HUES6 (cell line): ENCODE data around the gene RYR1.
"Not testable (repeated sequence)": the region's sequence is repeated elsewhere in the genome, so short reads cannot be mapped to it uniquely, and the experiment has no call there.

Experiments
- H3K27ac ChIP-seq: 2 replicates; pipeline ENCODE4 v1.7.0; 2013; ENCODE audit warnings: low read depth, mild to moderate bottlenecking, low read length, inconsistent platforms
- H3K27me3 ChIP-seq: 2 replicates; pipeline ENCODE4 v1.6.1; 2013; ENCODE audit warnings: low read length; ENCODE audit not compliant: control insufficient read depth, insufficient read depth
- H3K36me3 ChIP-seq: 2 replicates; pipeline ENCODE4 v1.6.1; 2013; ENCODE audit warnings: low read length; ENCODE audit not compliant: control insufficient read depth, insufficient read depth
- H3K4me1 ChIP-seq: 2 replicates; pipeline ENCODE4 v1.6.1; 2013; ENCODE audit warnings: low read length; ENCODE audit not compliant: control insufficient read depth, insufficient read depth
- H3K4me3 ChIP-seq: 2 replicates; pipeline ENCODE4 v1.5.1; 2013; ENCODE audit warnings: low read depth, low read length
- H3K9ac ChIP-seq: one replicate; pipeline ENCODE4 v1.6.1; 2013; ENCODE audit warnings: mild to moderate bottlenecking, low read length
- H3K9me3 ChIP-seq: 2 replicates; pipeline ENCODE4 v1.6.1; 2013; ENCODE audit warnings: low read depth, low read length; ENCODE audit not compliant: control insufficient read depth, insufficient read depth

Gene RYR1

GRCh38 chr19:38402623-38402966 is 30.9 kb upstream of the RYR1 start:
- Histone ChIP-seq H3K4me3 (peak overlapping the region; percentile 47), H3K9me3 (no peaks in the 10 kb centered on the region), H3K27me3 (peaks cover 49% of the 10 kb centered on the region), H3K9ac (no peak overlapping the region), H3K4me1 (peaks cover 3% of the 10 kb centered on the region; the same call in 1 of the 2 replicates), H3K27ac (no peak overlapping the region), H3K36me3 (0 out of 2 replicates have a peak, but pooled peaks cover 7% of the 10 kb centered on the region)

DNA sequence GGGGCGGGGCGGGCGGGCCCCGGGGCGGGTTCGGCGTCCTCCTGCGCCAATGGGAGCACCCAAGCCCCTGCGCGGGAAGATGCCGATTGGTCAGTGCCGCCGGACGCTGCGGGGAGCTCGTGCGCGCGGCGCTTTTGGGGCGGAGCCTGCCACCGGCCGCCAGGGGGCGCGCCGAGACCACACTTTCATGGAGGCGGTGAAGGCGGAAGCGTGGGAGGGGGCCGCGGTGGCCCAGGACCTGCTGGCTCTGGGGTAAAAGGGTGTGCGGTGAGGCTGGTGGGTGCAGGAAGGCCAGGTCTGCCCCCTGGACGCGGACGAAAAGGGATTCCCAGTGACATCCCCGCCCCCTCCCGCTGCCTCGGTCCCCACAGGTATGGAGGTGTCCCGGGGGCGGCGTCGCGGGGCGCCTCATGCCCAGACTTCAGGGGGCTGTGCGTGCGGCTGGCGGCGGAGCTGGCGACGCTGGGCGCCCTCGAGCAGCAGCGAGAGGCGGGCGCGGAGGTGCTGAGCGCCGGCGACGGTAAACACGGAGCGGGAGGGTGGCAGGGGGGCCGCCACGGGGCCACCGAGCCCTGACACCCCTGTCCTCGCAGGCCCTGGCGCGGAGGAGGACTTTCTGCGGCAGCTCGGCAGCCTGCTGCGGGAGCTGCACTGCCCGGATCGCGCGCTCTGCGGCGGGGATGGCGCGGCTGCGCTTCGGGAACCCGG is 30.4 kb upstream of the RYR1 start, which contains the start of gene FAM98C:
Gene FAM98C, plus strand, starts transcription at position 127 of the 708 bp plus-strand sequence. Its CDS starts 61 bp downstream, at position 188.
- H3K27me3 ChIP-seq, result peaks cover 44% of the 10 kb centered on the region
- 0 out of 2 replicates have a peak, but pooled peaks cover 7% of the 10 kb centered on the region for H3K36me3 ChIP-seq
- no peaks in the 10 kb centered on the region for H3K9me3 ChIP-seq
- peak within 1 kb of the TSS; percentile 60 for H3K9ac ChIP-seq
- peak within 1 kb of the TSS; percentile 93 for H3K4me3 ChIP-seq
- no peak within 1 kb of the TSS; the same call in 1 of the 2 replicates for H3K27ac ChIP-seq
- H3K4me1 ChIP-seq, result peaks cover 3% of the 10 kb centered on the region; the same call in 1 of the 2 replicates

DNA sequence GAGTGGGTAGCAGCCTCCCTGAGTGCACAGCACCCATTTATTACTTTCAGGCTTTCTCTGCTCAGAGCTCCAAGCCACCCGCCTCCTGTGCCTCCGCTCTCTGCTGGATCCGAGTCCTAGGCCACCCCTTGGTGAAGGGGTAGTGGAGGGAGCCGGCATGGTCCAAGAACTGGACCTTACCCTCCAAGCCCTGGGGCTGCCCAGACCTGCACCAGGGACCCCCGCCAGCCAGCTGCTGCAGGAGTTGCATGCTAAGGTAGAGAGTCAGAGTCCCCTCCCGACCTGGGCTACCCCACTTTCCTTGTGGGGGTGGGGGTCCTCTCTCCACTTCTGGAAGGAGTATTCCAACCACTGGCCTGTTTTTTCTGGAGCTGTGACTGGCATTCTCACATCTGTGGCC is 28.6 kb upstream of the RYR1 start:
- no peak overlapping the region for H3K4me3 ChIP-seq
- no peaks in the 10 kb centered on the region for H3K9me3 ChIP-seq
- H3K27me3 ChIP-seq, result peaks cover 26% of the 10 kb centered on the region
- H3K4me1 ChIP-seq, result peaks cover 3% of the 10 kb centered on the region; the same call in 1 of the 2 replicates
- no peak overlapping the region for H3K9ac ChIP-seq
- H3K27ac ChIP-seq, result no peak overlapping the region
- 0 out of 2 replicates have a peak, but pooled peaks cover 7% of the 10 kb centered on the region for H3K36me3 ChIP-seq

- Histone ChIP-seq H3K27me3 (peaks cover 23% of the 10 kb centered on the region), H3K4me3 (no peak overlapping the region), H3K9me3 (no peaks in the 10 kb centered on the region), H3K36me3 (0 out of 2 replicates have a peak, but pooled peaks cover 7% of the 10 kb centered on the region), H3K27ac (no peak overlapping the region), H3K9ac (no peak overlapping the region), H3K4me1 (peaks cover 3% of the 10 kb centered on the region; the same call in 1 of the 2 replicates)
These were observed 28.2 kb upstream of the RYR1 start for GRCh38 chr19:38405276-38405675.

- Histone ChIP-seq H3K4me3 (no peak overlapping the region), H3K27me3 (no peaks in the 10 kb centered on the region), H3K9me3 (no peaks in the 10 kb centered on the region), H3K27ac (no peak overlapping the region), H3K4me1 (no peaks in the 10 kb centered on the region), H3K36me3 (0 out of 2 replicates have a peak, but pooled peaks cover 7% of the 10 kb centered on the region), H3K9ac (no peak overlapping the region)
These were observed 23.8 kb upstream of the RYR1 start for GRCh38 chr19:38409631-38410133.

DNA sequence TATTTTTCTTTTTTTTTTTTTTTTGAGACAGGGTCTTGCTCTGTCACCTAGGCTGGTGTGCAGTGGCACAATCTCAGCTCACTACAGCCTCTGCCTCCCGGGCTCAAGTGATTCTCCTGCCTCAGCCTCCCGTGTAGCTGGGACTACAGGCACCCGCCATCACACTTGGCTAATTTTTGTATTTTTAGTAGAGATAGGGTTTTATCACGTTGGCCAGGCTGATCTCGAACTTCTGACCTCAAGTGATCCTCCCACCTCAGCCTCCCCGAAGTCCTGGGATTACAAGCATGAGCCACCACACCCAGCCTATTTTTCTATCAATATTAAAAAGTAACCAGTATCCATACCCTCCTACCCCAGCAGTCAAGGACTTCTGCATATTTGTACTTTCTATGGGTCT is 23.1 kb upstream of the RYR1 start:
- not testable (repeated sequence) for H3K27me3 ChIP-seq, H3K36me3 ChIP-seq, H3K9me3 ChIP-seq, H3K4me1 ChIP-seq, H3K27ac ChIP-seq, H3K9ac ChIP-seq, H3K4me3 ChIP-seq

- H3K9ac ChIP-seq, result no peak overlapping the region
- H3K36me3 ChIP-seq, result 0 out of 2 replicates have a peak, but pooled peaks cover 5% of the 10 kb centered on the region
These were observed 22.3 kb upstream of the RYR1 start for GRCh38 chr19:38411041-38411712.

DNA sequence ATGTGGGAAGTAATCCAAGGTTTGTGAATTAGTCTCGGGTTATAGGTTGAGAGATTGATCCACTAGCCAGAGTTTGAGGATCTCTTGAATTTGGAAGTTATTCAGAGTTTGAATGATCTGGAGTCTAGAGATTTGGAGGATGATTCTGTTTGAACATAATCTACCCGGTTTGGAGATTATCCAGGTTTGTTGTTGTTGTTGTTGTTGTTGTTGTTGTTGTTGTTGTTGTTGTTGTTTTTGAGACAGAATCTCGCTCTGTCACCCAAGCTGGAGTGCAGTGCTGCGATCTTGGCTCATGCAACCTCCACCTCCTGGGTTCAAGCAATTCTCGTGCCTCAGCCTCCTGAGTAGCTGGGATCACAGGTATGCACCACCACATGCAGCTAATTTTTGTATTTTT is 21.6 kb upstream of the RYR1 start:
- H3K9me3 ChIP-seq, H3K4me3 ChIP-seq, H3K27ac ChIP-seq, H3K27me3 ChIP-seq, H3K9ac ChIP-seq, H3K36me3 ChIP-seq, H3K4me1 ChIP-seq: not testable (repeated sequence)

More at GRCh38 chr19:38411041-38411712, 22.3 kb upstream of the RYR1 start:
- Histone ChIP-seq H3K27ac (no peak overlapping the region), H3K27me3 (no peaks in the 10 kb centered on the region), H3K4me3 (no peak overlapping the region), H3K9me3 (no peaks in the 10 kb centered on the region), H3K4me1 (no peaks in the 10 kb centered on the region)

GRCh38 chr19:38412491-38412890 is 21.0 kb upstream of the RYR1 start:
- peaks cover 5% of the 10 kb centered on the region for H3K4me1 ChIP-seq
- H3K27ac ChIP-seq, result no peak overlapping the region
- no peaks in the 10 kb centered on the region for H3K36me3 ChIP-seq
- no peak overlapping the region for H3K9ac ChIP-seq
- H3K27me3 ChIP-seq, result no peaks in the 10 kb centered on the region
- no peak overlapping the region for H3K4me3 ChIP-seq
- H3K9me3 ChIP-seq, result no peaks in the 10 kb centered on the region

GRCh38 chr19:38412961-38413360 is 20.5 kb upstream of the RYR1 start:
- Histone ChIP-seq H3K9ac (no peak overlapping the region), H3K27ac (no peak overlapping the region), H3K4me1 (peaks cover 7% of the 10 kb centered on the region), H3K27me3 (no peaks in the 10 kb centered on the region), H3K9me3 (no peaks in the 10 kb centered on the region), H3K36me3 (no peaks in the 10 kb centered on the region), H3K4me3 (no peak overlapping the region)

DNA sequence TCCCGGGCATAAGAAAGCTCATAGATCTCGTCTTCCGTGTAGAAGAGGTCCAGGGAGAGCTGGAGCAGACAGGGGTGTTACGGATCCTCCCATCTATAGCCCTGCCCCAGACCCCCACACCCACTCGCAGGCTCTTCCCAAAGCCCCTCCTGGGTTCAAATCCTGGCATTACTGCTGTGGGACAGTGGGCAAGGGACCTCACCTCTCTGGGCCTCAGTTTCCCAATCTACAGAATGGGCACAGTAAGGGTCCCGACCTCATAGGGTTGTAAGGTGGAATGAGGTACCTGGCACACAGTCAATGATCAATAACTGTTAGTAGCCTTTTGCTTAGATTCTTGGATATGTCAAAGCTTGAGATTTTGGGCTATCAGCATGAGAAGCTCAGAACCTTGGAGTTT is 20.1 kb upstream of the RYR1 start:
- Histone ChIP-seq H3K4me1 (peaks cover 10% of the 10 kb centered on the region), H3K9ac (no peak overlapping the region), H3K27me3 (peaks cover 2% of the 10 kb centered on the region; the same call in 1 of the 2 replicates), H3K9me3 (no peaks in the 10 kb centered on the region), H3K36me3 (no peaks in the 10 kb centered on the region), H3K27ac (no peak overlapping the region), H3K4me3 (no peak overlapping the region)
